NCI-H524 (cell line): ENCODE data around the gene CMTM7.

Experiments used
- DNase-seq, 2 experiments: peaks; one replicate each; lab custom pipeline; 2025; lab: John Stamatoyannopoulos, UW

Gene CMTM7, protein sequence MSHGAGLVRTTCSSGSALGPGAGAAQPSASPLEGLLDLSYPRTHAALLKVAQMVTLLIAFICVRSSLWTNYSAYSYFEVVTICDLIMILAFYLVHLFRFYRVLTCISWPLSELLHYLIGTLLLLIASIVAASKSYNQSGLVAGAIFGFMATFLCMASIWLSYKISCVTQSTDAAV

DNA sequence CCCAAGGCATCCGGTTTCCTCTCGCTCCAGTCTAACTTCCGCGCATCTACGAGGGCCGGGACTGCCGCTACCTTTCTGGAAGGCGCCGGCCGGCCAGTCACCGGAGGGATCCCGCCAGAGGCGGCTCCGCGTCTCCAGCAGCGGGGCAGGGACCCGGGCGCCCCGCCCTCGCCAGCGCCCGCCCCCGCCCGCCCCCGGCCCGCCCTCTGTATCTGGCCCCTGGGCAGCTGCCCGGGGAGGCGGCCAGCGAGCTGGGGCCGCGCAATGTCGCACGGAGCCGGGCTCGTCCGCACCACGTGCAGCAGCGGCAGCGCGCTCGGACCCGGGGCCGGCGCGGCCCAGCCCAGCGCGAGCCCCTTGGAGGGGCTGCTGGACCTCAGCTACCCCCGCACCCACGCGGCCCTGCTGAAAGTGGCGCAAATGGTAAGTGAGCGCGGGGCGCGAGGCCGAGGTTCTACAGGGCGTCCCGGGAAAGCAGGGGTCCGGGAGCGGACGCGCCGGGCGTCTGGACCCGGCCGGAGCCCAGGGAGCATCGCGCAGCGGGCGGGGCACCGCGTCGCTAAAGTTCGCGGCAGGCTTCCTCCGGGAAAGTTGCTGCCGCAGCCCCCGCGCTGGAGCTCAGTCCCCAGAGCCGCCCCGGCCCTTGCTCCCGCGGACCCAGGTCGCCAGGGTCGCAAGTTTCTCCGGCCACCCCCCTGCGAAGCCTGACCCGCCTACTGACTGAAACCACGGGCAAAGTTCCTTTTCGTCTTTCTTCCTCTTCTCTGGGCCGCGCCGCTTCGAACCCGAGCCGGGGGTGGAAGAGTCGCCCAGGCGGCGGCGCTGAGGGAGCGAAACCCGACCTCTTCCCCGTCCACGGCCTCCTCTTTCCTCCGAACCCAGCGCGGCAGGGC lies at the start of gene CMTM7:
Gene CMTM7 (plus strand): TSS at position 211 of the 893 bp plus-strand sequence. CDS start 54 bp downstream, at position 265.
- DNase-seq = peak; percentile 26 to 38

DNA sequence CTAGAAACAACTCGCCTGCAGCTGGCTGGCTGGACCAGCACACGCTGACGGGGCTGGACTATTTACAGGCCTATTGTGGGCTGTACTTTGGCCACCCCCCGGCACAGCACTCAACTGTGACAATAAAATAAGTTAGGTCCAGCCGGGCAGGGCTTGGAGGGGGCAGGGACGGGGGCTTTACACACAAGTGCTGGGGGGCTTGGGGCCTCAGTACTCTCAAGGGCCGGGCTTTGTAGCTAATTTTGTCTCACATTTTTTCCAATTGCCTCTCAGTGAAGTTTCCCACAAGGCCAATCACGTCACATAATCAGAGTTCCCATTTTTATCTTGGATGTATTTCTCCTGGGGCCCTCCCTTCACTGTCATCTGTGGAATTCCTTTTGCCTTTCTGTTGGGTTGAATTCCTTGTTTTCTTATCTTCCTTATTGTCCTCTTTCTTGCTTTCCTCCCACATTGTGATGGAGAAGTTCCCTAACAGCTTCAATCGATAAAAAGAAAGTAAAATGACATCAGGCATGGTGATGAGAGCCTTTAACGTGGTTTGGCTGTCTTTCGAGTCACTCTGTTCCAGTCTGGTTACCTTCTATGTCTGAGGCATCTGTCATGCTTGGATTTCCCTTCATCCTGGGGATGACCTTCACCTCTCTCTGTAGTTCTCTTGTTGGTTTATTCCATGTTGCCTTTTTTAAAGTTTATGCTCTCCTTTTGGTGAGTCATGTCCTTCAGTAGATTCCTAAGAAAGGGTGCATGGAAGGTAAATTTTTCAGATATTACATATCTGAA lies 44.1 kb upstream of the CMTM7 start:
- no peak for DNase-seq

DNA sequence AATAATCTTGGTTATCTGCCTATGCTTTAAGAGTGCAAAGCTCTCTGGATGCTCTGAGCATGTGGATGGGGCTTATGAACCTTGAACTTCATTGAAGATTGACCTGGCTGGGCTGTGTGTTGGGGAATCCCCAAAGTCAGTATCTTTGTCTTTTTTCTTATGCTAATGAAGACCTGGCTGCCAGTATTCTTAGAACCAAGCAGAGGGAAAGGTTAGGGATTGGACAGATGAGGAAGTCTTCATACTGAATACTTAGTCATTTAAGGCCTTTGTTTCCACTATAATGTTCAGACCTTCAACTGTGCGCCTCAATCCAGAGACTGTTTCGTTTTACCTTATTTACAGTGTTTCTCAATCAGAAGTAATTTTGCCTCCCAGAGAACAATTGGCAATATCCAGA lies 42.5 kb upstream of the CMTM7 start:
- DNase-seq = no peak

DNA sequence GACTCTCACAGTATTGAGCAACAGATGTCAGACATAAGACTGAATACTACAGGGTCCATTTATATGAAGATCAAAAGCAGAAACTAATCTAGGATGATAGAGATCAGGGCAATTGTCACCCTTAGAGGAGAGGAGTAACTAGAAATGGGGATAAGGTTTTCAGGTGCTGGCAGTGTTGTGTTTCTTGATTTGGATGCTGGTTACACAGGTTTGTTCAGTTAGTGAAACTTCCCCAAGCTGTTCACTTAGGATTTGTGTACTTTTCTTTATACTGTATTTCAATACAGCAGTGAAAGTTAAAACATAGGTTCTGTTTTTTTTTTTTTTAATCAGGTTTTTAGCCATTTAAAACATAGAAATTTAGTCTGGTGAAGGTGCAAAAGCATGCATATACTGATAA lies 39.1 kb upstream of the CMTM7 start:
- DNase-seq = no peak

DNA sequence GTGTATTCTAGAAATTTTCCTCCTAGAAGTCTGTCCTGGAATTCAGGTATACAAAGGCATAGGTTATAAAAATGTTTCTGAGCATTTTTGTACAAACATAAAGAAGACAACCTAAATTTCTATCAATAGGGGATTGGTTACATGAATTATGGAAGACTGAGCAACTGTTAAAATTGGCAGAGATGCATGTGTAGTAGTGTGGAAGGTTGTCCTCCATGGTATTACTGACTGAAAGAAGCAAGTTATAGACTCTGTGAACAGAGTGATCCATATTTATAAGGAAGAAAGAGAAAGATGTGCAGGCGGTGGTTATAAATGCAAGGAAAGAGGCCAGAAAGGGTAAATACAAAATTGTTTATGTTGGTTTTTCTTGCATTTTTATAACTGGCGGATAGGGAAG lies 38.3 kb upstream of the CMTM7 start:
- DNase-seq = no peak

DNA sequence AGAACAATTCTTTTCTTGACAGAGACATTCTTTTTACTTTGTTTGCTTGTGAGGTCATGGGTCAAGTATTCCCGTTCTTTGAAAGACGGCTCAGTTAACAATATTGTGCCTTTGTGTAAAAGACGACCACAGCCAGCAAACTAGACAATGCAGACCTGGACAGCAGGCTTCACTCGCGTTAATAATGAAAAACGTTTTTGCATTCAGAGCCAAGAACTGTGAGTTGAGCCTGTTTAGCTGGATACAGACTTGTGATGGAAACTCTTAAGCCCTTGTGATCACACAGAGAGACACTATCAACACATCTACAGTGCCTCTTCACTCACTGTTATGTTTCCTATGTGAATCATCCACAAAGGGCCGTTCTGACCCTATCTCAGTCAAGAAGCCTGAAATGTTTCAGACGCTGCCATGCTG lies 37.3 kb upstream of the CMTM7 start:
- no peak for DNase-seq

DNA sequence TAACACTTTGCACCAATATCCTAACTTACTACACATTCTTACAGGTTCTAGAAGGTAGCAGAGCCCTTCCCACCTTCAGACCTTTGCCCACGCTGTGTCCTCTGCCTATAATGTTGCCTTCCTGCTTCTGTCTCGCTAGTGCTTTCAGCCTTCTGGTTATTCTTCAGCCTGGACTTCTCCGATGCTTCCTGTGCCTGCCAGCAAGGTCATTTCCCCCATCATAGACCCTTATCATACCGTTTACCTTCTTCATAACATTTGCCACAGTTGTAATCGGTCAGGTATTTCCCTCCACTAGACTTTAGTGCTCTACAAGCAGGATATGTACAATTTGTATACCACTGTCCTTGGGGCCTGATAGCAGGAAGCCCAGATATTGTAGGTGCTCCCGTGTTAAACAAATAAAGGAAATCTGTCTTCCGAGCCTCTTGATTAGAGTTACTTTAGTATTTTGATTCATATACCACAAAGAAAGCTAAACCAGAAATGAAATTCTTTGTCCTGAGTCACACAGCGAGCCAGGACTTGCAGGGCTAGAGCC lies 35.8 kb upstream of the CMTM7 start:
- DNase-seq = no peak

DNA sequence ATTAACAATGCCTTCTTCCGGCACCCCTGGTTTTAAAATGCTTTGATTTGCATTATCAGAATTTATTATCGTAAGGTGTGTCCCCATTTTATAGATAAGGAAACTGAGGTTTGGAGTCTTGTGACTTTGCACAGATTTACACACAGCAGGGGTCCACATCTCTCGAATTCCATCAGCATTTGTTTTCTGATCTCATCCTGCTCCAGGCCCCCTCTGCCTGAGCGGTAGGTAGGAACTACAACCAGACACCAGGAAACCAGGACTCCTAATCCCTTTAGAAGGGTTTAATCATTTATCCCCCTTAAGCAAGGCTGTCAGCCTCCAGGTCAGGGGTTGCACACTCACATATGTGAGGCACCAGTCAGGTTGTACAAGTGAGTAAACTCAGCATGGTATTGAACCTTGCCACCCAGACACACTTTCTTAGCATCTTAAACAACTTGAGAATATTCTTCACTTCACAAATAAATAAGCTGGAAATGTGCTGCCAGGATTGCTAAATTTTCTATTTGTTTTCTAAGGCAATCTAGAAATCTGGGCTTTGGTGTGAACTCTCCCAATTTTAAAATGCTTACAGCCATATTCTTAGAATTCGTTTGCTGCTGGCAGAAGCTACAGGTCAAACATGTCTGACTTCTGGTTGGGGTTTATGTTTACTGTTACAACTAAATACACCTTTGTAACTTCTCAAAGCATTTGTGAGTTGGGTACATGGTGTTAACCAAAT lies 31.7 kb upstream of the CMTM7 start:
- peak; percentile 39 to 77 for DNase-seq

DNA sequence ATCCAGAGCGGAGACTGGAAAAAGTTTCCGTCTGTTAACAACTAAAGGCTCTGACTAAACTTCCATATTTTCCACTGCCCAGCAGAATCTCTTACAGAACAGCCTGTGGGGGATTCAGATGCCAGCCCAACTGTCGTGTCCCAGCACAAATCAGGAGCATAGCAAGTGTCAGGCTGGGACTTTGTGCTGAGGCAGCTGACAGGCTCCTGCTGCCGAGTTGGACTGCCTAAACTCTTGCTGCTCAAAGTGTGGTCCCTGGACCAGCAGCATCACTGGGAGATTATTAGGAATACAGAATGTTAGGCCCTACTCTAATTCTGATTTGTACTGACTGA lies 31.2 kb upstream of the CMTM7 start:
- DNase-seq = peak in 1 of 2 experiments; percentile 31

DNA sequence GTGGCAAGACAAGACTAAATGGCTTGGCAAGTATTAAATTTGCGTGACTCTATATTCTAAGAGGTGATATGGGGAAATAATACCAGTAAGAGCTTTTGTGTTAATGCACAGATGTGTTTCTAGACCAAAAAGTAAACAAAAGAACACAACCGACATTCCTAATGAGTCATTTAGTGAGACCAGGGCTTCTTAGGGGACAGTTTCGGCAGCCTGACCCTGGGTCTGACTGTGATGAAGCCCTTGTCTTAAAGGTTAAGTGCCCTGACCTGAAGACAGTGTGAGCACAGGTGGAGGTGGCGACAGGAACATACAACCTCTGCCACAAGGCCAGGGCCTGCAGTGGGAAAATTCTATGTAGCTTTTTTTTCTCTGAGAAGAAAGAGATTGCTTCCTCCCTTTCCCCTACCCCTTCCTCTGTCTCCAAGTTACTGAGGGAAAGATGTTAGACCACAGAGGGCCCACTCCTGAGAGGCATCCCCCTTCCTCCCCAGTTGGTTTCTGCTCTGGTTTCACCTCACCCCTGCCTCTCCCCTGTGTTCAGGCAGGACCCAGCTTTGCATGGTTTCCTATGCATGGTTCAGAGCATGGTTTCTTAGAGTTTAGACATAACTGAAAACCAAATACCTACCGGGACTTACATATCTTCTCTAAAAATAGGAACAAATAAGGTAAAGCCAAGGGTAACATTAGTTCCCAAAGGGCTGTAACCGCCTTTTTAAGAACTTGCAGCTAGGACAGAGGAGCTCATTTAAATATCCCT lies 24.8 kb upstream of the CMTM7 start:
- peak in 1 of 2 experiments; percentile 12 for DNase-seq

DNA sequence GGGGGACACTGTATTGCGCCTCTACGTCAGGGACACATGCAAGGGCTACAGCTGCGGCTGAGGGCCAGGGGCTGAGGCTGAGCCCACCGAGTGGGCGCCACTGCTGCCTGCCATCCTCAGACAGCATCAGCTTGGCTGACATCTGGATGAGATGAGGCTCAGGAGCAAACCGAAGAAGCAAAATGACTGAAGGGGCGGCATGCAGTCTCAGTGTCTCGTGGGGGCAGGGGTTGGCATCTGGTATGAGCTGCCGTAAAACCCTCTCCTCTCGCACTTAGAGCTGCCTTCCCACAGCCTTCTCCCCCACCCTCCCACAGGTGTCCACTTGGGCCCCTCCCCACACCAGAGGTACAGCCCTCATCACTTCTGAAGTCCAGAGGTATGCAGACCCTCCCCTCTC lies 24.2 kb upstream of the CMTM7 start:
- DNase-seq = peak; percentile 75 to 86

DNA sequence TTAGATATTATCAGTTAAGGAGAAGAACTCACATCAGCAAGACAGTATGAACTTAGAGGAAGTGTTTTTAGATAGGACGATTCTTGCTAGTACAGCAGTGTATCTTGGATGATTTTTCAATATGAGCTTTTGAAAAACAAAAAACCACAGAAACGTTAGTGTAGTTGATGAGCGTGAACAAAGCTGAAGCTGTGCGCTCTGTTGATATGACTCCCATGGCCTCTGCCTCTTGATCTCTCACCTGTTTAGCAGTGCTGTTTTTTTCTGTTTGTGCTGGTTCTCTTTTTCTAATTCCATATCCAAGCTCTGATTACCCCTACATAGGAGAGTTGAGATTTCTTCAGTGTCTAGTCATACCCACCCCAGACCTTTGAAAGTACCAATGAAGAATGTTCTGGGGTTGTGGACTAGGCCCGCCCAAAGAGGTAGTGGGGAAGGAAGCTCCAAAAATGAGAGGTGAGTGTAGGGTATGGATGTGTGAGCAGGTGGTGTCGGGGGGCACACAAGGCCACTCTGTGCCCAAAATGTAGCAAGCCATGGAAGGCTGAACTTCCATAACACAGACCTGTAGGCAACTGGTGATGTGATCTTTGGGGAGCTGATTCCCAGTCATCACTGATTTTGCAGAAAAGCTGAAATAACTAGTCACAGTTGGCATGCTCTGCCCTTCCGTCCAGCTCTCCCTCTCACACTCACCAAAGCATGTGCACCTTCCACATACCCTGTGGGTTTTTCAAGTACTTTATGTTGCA lies 20.0 kb upstream of the CMTM7 start:
- DNase-seq = no peak

DNA sequence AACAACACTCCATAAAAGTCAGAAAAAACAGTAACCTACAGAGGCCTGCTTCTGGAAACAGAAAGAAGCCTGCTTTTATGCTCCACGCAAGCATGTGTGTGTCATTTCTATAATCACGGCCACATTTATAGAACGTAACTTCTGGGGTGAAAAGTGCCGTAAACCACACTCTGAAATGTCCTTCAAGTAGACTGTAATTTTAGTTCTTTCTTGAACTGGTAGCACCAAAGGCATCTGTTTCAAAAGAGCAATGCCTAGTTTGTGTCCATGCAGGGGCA lies 19.5 kb upstream of the CMTM7 start:
- DNase-seq = no peak

DNA sequence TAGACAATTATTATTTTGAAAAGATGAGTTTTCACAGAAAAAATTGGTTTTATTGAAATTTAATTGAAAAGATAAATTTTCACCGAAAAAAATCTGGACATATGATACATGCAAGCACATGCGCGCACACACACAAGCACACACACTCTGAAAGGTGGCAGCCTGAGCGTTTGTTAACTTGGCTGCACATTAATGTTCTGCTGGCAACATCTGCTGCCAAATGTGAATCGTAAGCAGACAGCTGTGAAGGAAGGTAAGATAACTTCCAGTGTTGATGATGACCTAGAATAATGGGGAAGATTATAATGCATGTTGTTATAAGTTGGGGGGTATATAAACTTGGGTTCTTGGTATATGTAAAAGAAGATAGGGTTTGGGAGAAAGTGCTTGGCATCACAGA lies 18.4 kb upstream of the CMTM7 start:
- peak; percentile 31 to 82 for DNase-seq

DNA sequence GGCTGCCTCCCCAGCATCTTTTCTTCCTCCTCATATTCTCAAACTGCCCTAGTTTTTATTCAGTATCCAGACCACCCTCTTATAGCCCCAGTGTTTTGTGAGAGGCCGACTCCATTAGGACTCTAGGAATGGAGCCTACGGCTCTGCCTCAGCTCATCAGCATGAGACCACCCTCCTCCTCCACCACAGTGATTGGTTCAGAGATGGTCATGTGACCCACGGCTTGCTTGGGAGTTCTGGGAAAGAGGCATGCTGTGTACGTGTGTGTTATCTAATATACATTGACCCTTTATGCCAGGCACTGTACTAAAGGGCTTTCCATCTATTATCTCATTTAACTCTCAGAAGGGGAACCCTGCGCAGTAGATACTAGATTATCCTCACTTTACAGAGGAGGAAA lies 17.8 kb upstream of the CMTM7 start:
- peak in 1 of 2 experiments; percentile 22 for DNase-seq

DNA sequence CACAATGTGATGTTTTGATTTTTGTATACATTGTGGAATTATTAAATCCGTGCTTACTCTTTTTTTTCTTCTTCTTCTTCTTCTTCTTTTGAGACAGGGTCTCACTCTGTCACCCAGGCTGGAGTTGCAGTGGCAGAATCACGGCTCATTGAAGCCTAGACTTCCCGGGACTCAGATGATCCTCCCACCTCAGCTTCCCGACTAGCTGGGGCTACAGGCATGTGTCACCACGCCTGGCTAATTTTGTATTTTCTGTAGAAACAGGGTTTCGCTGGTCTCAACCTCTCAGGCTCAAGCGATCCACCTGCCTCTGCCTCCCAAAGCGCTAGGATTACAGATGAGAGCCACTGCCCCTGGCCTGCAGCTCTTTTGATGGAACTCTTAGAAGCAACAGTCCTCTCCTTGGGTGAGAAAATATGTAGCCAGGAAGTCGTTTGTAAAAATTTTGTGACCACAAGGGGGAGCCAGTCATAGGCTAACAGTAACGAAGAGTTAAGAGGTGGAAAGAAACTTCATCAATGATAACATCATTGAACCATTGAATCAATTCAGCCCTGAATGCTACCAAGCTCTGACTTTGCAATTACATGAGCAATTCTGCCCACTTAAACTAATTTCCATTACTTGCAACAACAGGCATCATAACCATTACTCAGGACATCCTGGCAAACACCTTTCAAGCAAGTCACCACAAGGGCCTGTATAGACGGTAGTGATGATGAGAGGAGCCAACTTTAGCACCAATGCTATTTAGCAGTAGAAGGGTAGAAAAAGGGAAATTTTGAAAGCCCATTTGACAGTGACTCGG lies 16.7 kb upstream of the CMTM7 start:
- peak; percentile 56 to 67 for DNase-seq

DNA sequence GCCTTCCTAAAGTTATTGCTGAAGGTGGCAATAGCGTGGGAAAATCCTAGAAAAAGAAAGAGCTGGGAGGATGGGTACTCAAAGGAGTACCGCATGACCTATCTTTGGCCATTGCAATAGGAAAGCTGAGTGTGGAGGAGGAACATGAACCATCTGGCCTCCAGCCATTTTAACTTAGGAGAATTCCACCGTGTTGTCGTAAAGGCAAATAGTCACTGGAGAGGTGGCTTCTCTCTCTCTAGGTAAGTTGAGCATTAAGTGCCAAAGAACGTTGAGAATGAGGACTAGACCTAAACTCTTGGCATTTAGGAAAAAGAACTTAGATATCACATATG lies 16.1 kb upstream of the CMTM7 start:
- no peak for DNase-seq

DNA sequence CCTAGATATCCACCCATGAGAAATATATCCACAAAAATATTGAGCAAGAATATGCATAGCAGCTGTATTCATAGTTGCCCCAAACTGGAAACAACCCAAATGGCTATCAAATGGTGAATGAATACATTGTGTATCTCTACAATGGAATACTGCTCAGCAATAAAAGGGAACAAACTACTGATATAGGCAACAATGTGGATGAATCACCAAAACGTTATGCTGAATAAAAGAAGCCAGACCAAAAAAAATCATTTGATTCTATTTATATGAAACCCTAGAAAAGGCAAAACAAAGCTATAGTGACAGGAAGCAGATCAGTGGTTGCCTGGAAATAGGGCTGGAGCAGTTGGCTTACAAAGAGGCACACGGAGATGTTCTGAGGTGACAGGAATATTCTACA lies 15.5 kb upstream of the CMTM7 start:
- no peak for DNase-seq

DNA sequence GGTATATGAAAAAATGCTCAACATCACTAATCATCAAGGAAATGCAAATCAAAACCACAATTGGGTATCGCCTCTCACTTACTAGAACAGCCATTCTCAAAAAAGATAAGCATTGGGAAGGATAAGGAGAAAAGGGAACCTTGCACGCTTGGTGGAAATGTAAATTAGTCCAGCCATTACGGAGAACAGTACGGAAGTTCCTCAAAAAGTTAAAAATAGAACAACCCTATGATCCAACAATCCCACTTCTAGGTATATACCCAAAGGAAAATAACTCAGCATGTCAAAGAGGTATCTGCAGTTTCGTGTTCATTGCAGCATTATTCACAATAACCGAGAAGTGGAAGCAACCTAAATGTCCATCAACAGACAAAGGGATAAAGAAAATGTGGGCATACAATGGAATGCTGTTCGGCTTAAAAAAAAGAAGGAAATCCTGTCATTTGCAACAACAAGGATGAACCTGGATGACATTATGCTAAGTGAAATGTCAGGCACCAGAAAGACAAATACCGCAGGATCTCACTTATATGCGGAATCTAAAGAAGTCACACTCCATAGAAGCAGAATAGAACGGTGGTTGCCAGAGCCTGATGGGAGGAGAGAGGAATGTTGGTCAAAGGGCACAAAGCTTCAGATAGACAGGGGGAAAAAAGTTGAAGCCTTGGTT lies 11.7 kb upstream of the CMTM7 start:
- DNase-seq = no peak
